ENCODE results near the gene CCDC34.

- peak in 3 of 4 donors; percentile 46 to 54 (median 49) for TF ChIP-seq POLR2AphosphoS5 (IDR thresholded peaks at IDR 0.05)
- TF ChIP-seq CTCF (IDR thresholded peaks at IDR 0.05), result no peak
- no peak for TF ChIP-seq EP300 (IDR thresholded peaks at IDR 0.05)
- TF ChIP-seq POLR2A (IDR thresholded peaks at IDR 0.05), result no peak
Measured at GRCh38 chr11:27362749-27363575, at the start of gene CCDC34.
